OCI-LY1 (cell line): ENCODE data around the gene PLS3.

Source experiments
- CTCF ChIP-seq: fragments of 200-600 bp; sonication (generic), shearing (Covaris generic); IDR thresholded peaks from 2 replicates; pipeline ENCODE4 v1.5.1; 2017; ENCODE audit warnings: mild to moderate bottlenecking, antibody characterized with exemption, low read length, moderate library complexity, mixed read lengths
- EZH2 ChIP-seq: fragments of 200-600 bp; sonication (generic), shearing (Covaris generic); IDR thresholded peaks from 2 replicates; pipeline ENCODE4 v1.8.0; 2017; ENCODE audit warnings: borderline replicate concordance, mixed run types, mild to moderate bottlenecking, antibody characterized with exemption, low read length, moderate library complexity, mixed read lengths

GRCh38 chrX:115625572-115626301 lies 64.8 kb downstream of the PLS3 start:
- TF ChIP-seq CTCF = no peak
- TF ChIP-seq EZH2 = no peak
